ENCODE results near the gene TIGD3. TPM values are rescaled to one million over a fixed set of nuclear protein-coding genes. Genes with fewer than 3 reads are reported as not detected.

Gene TIGD3
- total RNA-seq, 1 donor from 2014 or later: 0.10 TPM

DNA sequence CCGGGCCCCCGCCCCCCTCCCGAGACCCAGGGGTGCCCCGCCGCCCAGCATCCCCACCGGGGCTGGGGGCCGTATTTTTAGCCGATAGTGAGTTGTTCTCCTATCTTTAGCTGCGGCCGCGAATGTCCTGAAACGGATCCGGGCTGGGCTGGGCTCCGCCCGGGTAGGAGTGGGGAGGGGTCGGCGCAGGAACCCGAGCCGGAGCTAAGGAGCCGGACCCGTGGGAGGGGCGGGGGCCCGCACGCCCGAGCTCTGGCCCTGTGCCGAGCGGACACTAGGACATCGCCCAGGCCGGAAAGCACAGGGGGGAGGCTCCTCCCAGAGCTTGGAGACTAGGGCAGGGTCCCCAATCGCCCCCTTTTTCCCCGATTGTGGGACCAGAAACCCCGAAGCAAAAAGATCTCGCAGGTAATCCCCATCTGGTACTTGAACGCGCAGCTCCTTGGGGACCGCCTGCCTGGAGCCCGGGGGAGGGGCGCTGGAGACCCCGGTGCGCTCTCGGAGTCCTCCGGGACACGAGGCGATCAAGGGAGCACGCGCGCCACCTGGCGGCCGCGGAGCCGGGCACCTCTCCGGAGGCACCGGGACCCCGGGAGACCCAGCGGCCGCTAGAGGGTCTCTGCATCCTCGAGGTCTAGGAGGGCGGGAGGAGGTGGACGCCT is 39.2 kb upstream of the TIGD3 start:
- peaks cover 33% of the 10 kb centered on the region for H3K4me1 Mint-ChIP-seq (ENCODE audit: low read depth)
- H3K27me3 Mint-ChIP-seq (ENCODE audit: low read depth): no peaks in the 10 kb centered on the region
- TF ChIP-seq, protein P1, sequence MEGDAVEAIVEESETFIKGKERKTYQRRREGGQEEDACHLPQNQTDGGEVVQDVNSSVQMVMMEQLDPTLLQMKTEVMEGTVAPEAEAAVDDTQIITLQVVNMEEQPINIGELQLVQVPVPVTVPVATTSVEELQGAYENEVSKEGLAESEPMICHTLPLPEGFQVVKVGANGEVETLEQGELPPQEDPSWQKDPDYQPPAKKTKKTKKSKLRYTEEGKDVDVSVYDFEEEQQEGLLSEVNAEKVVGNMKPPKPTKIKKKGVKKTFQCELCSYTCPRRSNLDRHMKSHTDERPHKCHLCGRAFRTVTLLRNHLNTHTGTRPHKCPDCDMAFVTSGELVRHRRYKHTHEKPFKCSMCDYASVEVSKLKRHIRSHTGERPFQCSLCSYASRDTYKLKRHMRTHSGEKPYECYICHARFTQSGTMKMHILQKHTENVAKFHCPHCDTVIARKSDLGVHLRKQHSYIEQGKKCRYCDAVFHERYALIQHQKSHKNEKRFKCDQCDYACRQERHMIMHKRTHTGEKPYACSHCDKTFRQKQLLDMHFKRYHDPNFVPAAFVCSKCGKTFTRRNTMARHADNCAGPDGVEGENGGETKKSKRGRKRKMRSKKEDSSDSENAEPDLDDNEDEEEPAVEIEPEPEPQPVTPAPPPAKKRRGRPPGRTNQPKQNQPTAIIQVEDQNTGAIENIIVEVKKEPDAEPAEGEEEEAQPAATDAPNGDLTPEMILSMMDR (IDR thresholded peaks at IDR 0.05): peak; percentile 100
- no peaks in the 10 kb centered on the region for H3K36me3 Mint-ChIP-seq (ENCODE audit: low read depth)
- H3K4me3 Mint-ChIP-seq (ENCODE audit: unreplicated experiment): peak overlapping the region; percentile 80
- DNase-seq (ENCODE audit: low spot score): no peak
- no peaks in the 10 kb centered on the region for H3K9me3 Mint-ChIP-seq (ENCODE audit: low read depth)
- H3K27ac Mint-ChIP-seq (ENCODE audit: unreplicated experiment): peak overlapping the region; percentile 95

DNA sequence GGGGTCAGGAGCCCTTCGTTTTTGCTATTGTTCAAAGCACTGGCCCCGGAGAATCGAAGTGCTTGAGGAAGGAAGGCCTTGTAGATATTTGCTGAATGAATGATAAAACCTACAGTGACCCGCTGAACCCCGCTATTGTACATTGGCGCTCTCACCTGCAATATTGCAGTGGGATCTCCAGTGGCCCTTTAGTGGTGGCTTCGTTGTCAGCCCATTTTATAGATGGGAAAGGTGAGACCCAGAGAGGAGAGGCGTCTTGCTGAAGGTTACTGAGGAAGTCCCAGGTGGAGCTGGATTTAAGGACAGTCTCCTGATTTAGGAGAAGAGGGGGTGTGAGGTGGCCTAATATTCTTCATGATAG is 38.7 kb upstream of the TIGD3 start:
- Mint-ChIP-seq H3K4me3 (ENCODE audit: unreplicated experiment) (peak overlapping the region; percentile 80), H3K4me1 (ENCODE audit: low read depth) (peaks cover 33% of the 10 kb centered on the region), H3K27ac (ENCODE audit: unreplicated experiment) (peak overlapping the region; percentile 95), H3K36me3 (ENCODE audit: low read depth) (peaks cover 4% of the 10 kb centered on the region), H3K27me3 (ENCODE audit: low read depth) (no peaks in the 10 kb centered on the region), H3K9me3 (ENCODE audit: low read depth) (no peaks in the 10 kb centered on the region)
- TF ChIP-seq, protein P1 (IDR thresholded peaks at IDR 0.05): peak; percentile 78
- no peak for DNase-seq (ENCODE audit: low spot score)

DNA sequence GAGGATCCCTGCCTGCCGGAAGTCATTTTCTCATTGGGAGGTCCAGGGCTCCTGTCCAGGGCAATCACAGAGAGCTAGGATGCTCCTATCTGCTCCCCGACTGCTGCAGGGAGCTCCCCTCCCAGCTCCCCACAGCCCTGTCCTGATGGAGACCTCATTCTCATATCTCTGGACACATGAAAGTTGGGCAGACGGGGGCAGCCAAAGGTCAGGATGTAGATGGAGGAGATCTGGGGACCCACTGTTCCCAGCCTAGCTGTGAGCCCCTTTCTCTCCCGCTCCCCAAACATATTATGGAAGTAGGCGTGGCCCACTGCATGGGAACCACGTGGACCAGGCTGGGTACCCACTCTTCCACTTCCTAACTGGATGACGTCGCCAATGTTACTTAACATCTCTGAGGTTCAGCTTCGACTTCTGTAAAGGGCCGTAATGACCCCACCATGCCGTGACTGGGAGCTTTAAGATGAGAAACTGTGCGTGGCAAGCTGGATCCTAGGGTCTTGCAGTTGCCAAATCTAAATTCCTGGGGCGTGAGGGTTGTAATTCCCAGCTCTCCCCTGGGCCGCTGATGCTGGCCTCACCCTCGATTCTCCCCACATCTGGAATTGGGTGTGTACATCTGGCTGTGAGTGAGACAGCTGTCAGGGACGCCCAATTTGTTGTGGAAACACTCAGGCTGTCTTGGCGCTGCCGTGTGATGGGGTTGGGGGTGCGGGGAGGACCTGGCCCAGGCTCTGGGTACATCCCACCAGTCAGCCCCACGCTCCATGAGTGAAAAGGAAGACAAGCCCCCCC is 38.1 kb upstream of the TIGD3 start:
- TF ChIP-seq, protein P1 (IDR thresholded peaks at IDR 0.05): no peak
- no peak for DNase-seq (ENCODE audit: low spot score)
- Mint-ChIP-seq H3K27me3 (ENCODE audit: low read depth) (no peaks in the 10 kb centered on the region), H3K4me1 (ENCODE audit: low read depth) (peaks cover 33% of the 10 kb centered on the region), H3K9me3 (ENCODE audit: low read depth) (no peaks in the 10 kb centered on the region), H3K4me3 (ENCODE audit: unreplicated experiment) (peak overlapping the region; percentile 80), H3K36me3 (ENCODE audit: low read depth) (peaks cover 5% of the 10 kb centered on the region), H3K27ac (ENCODE audit: unreplicated experiment) (peak overlapping the region; percentile 95)

DNA sequence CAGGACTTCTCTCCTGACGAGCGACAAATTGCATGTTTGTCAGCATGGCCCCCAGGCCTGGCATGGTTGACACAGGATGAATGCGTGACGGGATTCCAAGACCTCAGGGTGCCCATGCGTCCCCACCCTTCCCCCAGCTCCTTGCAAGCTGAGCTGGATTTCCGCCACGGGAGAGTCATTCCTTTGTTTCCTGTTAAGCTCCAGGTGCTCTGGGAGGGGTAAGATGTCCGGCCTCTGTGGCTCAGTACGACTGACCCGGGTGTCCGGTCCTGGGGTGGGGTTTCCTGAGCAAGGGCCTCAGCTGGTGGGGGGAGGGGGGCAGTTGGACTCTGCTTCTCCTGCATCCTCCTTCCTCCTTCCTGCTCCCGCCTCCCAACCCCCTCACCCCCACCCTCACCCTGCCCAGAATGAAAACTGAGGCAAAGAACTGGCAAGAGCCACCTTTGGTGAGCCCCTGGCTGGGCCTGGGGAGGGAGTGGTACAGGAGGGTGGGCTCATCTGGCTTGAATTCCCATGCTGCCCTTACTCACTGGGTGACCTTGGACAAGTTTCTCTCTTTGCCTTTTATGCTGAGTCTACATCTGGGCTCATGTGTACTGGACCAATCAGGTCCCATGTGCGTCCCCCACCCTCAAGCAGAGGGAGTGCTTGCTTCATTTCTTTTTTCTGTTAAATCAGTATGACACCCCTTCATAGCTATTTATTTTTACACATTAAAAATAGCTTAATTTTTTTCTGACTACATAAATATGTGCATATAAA is 37.3 kb upstream of the TIGD3 start:
- DNase-seq (ENCODE audit: low spot score): no peak
- peak overlapping the region; percentile 95 for H3K27ac Mint-ChIP-seq (ENCODE audit: unreplicated experiment)
- peaks cover 10% of the 10 kb centered on the region for H3K36me3 Mint-ChIP-seq (ENCODE audit: low read depth)

More for the DNA sequence above, 37.3 kb upstream of the TIGD3 start:
- peaks cover 33% of the 10 kb centered on the region for H3K4me1 Mint-ChIP-seq (ENCODE audit: low read depth)
- H3K4me3 Mint-ChIP-seq (ENCODE audit: unreplicated experiment): peak overlapping the region; percentile 80
- H3K27me3 Mint-ChIP-seq (ENCODE audit: low read depth): no peaks in the 10 kb centered on the region
- TF ChIP-seq, protein P1 (IDR thresholded peaks at IDR 0.05): peak; percentile 38
- no peaks in the 10 kb centered on the region for H3K9me3 Mint-ChIP-seq (ENCODE audit: low read depth)

All from chondrocyte (in vitro differentiated cells).